GM12875 (cell line): ENCODE data around the gene EBPL.

Source experiments
- H3K4me3 ChIP-seq: one replicate; pipeline ENCODE4 v1.5.1; 2011; ENCODE audit warnings: low read depth, low read length, control low read depth
- TF ChIP-seq, protein P1 (sequence below): IDR thresholded peaks from 2 replicates; pipeline ENCODE4 v1.5.1; 2011; ENCODE audit warnings: low read depth, mild to moderate bottlenecking, control low read depth, inconsistent platforms, low read length, moderate library complexity, borderline replicate concordance; ENCODE audit not compliant: insufficient read depth

The EBPL gene

GRCh38 chr13:49636705-49637104 is 54.6 kb downstream of the EBPL start:
- no peak overlapping the region for H3K4me3 ChIP-seq
- TF ChIP-seq, protein P1, sequence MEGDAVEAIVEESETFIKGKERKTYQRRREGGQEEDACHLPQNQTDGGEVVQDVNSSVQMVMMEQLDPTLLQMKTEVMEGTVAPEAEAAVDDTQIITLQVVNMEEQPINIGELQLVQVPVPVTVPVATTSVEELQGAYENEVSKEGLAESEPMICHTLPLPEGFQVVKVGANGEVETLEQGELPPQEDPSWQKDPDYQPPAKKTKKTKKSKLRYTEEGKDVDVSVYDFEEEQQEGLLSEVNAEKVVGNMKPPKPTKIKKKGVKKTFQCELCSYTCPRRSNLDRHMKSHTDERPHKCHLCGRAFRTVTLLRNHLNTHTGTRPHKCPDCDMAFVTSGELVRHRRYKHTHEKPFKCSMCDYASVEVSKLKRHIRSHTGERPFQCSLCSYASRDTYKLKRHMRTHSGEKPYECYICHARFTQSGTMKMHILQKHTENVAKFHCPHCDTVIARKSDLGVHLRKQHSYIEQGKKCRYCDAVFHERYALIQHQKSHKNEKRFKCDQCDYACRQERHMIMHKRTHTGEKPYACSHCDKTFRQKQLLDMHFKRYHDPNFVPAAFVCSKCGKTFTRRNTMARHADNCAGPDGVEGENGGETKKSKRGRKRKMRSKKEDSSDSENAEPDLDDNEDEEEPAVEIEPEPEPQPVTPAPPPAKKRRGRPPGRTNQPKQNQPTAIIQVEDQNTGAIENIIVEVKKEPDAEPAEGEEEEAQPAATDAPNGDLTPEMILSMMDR = no peak

- TF ChIP-seq, protein P1 = no peak
These were observed 55.5 kb downstream of the EBPL start for GRCh38 chr13:49635599-49636433.

DNA sequence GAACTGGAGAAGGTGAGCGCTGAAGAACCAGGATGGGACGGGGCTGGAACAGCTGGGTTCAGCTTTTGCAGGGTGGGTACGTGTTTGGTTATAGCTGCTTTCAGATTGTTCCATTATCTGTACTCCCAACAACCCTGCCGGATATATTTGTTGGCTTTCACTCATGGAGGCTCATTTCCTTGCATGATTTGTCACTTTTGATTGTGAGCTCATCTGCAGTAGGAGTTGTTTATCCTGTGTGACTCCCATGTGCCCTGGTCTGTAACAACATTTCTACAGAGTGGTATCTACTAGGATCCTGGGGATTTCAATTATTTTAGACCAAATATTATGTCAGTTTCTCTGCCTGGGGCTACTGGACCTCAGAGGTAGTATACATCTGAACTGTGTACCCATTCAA is 57.6 kb downstream of the EBPL start:
- TF ChIP-seq, protein P1 = no peak
- no peak overlapping the region for H3K4me3 ChIP-seq

More at GRCh38 chr13:49635599-49636433, 55.5 kb downstream of the EBPL start:
- no peak overlapping the region for H3K4me3 ChIP-seq

- no peak overlapping the region for H3K4me3 ChIP-seq
- TF ChIP-seq, protein P1 = no peak
These were observed 59.1 kb downstream of the EBPL start for GRCh38 chr13:49632156-49632555.

DNA sequence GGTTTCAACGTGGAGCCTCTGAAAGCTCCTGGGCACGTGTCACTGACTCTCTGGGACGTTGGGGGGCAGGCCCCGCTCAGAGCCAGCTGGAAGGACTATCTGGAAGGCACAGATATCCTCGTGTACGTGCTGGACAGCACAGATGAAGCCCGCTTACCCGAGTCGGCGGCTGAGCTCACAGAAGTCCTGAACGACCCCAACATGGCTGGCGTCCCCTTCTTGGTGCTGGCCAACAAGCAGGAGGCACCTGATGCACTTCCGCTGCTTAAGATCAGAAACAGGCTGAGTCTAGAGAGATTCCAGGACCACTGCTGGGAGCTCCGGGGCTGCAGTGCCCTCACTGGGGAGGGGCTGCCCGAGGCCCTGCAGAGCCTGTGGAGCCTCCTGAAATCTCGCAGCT is 60.7 kb downstream of the EBPL start:
- TF ChIP-seq, protein P1 = no peak

DNA sequence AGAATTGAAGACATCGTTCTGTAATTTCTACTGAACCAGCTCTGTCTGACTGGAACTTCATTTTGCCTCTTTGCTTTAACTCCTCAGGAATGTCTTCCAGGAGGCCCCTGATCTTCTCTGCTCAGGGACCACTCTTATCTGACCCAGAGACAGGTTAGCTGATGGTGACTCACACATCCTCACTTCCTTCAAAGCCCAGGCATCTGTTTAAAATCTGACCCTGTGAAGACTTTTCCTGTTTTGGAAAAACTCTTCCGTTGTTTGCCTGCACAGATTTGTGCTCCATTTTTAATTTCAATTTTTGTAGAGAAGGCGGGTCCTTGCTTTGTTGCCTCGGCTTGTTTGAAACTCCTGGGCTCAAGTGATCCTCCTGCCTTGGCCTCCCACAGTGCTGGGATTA is 61.3 kb downstream of the EBPL start:
- H3K4me3 ChIP-seq = no peak overlapping the region
- TF ChIP-seq, protein P1 = no peak

More for the DNA sequence above, 60.7 kb downstream of the EBPL start:
- H3K4me3 ChIP-seq = no peak overlapping the region
